H9 (cell line): ENCODE data around the gene TMEM200A. TPM values are rescaled to one million over a fixed set of nuclear protein-coding genes. Genes with fewer than 3 reads are reported as not detected.

Source experiments
- DNase-seq: peaks from one replicate; pipeline ENCODE4 v3.0.0-alpha.2; 2017
- H2AFZ ChIP-seq: one replicate; pipeline ENCODE4 v1.6.1; 2013; ENCODE audit warnings: mild to moderate bottlenecking, low read length, control low read depth, moderate library complexity
- H2AK5ac ChIP-seq: 2 replicates; pipeline ENCODE4 v1.6.1; 2013; ENCODE audit warnings: low read length, control low read depth, mixed read lengths; ENCODE audit not compliant: insufficient read length
- H2BK120ac ChIP-seq: one replicate; pipeline ENCODE4 v1.6.1; 2013; ENCODE audit warnings: low read depth, mild to moderate bottlenecking, low read length, control low read depth, inconsistent platforms; ENCODE audit not compliant: poor library complexity, severe bottlenecking
- H2BK12ac ChIP-seq: 2 replicates; pipeline ENCODE4 v1.6.1; 2013; ENCODE audit warnings: low read length, control low read depth, mixed read lengths, low read depth; ENCODE audit not compliant: insufficient read length
- H2BK15ac ChIP-seq: 2 replicates; pipeline ENCODE4 v1.6.1; 2013; ENCODE audit warnings: low read depth, low read length, control low read depth
- H2BK20ac ChIP-seq: one replicate; pipeline ENCODE4 v1.6.1; 2013; ENCODE audit warnings: low read depth, mild to moderate bottlenecking, low read length, control low read depth, inconsistent platforms; ENCODE audit not compliant: poor library complexity, severe bottlenecking
- H2BK5ac ChIP-seq: 2 replicates; pipeline ENCODE4 v1.6.1; 2013; ENCODE audit warnings: low read length, control low read depth, mixed read lengths; ENCODE audit not compliant: insufficient read length
- H3K14ac ChIP-seq: 2 replicates; pipeline ENCODE4 v1.6.1; 2013; ENCODE audit warnings: low read length, control low read depth; ENCODE audit not compliant: insufficient read depth
- H3K18ac ChIP-seq: 2 replicates; pipeline ENCODE4 v1.6.1; 2013; ENCODE audit warnings: low read depth, mild to moderate bottlenecking, mixed read lengths, low read length, control low read depth; ENCODE audit not compliant: insufficient read length
- H3K23ac ChIP-seq: 2 replicates; pipeline ENCODE4 v1.6.1; 2013; ENCODE audit warnings: low read length, control low read depth, mixed read lengths, low read depth; ENCODE audit not compliant: insufficient read length
- H3K23me2 ChIP-seq: 2 replicates; pipeline ENCODE4 v1.6.1; 2013; ENCODE audit warnings: low read depth, mild to moderate bottlenecking, mixed read lengths, low read length, control low read depth; ENCODE audit not compliant: insufficient read length, poor library complexity, severe bottlenecking
- H3K27ac ChIP-seq: 2 replicates; pipeline ENCODE4 v1.5.1; 2013; ENCODE audit warnings: low read length, control low read depth, mixed read lengths, low read depth; ENCODE audit not compliant: insufficient read length
- H3K27me3 ChIP-seq: 2 replicates; pipeline ENCODE4 v1.6.1; 2013; ENCODE audit warnings: low read length, control low read depth, inconsistent platforms; ENCODE audit not compliant: insufficient read depth
- H3K4ac ChIP-seq: 2 replicates; pipeline ENCODE4 v1.6.1; 2013; ENCODE audit warnings: low read depth, mild to moderate bottlenecking, control low read depth, inconsistent platforms, low read length, moderate library complexity
- H3K4me1 ChIP-seq: 2 replicates; pipeline ENCODE4 v1.6.1; 2013; ENCODE audit warnings: low read length, control low read depth, inconsistent platforms; ENCODE audit not compliant: insufficient read depth
- H3K4me2 ChIP-seq: 2 replicates; pipeline ENCODE4 v1.6.1; 2013; ENCODE audit warnings: low read length, control low read depth, mixed read lengths; ENCODE audit not compliant: insufficient read length, insufficient read depth
- H3K56ac ChIP-seq: 2 replicates; pipeline ENCODE4 v1.6.1; 2013; ENCODE audit warnings: low read depth, mild to moderate bottlenecking, mixed read lengths, low read length, control low read depth; ENCODE audit not compliant: insufficient read length
- H3K79me1 ChIP-seq: 2 replicates; pipeline ENCODE4 v1.6.1; 2013; ENCODE audit warnings: low read depth, mild to moderate bottlenecking, moderate library complexity, low read length, control low read depth, inconsistent platforms; ENCODE audit not compliant: insufficient read depth, poor library complexity, severe bottlenecking
- H3K79me2 ChIP-seq: 2 replicates; pipeline ENCODE4 v1.6.1; 2013; ENCODE audit warnings: low read length, control low read depth, inconsistent platforms; ENCODE audit not compliant: insufficient read depth
- H3K9ac ChIP-seq: 2 replicates; pipeline ENCODE4 v1.6.1; 2013; ENCODE audit warnings: low read length, control low read depth, mixed read lengths; ENCODE audit not compliant: insufficient read length; ENCODE audit errors: extremely low read depth
- H3K9me3 ChIP-seq: one replicate; pipeline ENCODE4 v1.6.1; 2013; ENCODE audit warnings: low read depth, low read length, inconsistent platforms; ENCODE audit not compliant: control insufficient read depth
- H3T11ph ChIP-seq: one replicate; pipeline ENCODE4 v1.6.1; 2013; ENCODE audit warnings: mild to moderate bottlenecking, low read length, control low read depth, inconsistent platforms
- H4K20me1 ChIP-seq: one replicate; pipeline ENCODE4 v1.6.1; 2013; ENCODE audit not compliant: control insufficient read depth, insufficient read length, insufficient read depth
- H4K5ac ChIP-seq: 2 replicates; pipeline ENCODE4 v1.6.1; 2013; ENCODE audit warnings: low read depth, mild to moderate bottlenecking, mixed read lengths, low read length, control low read depth; ENCODE audit not compliant: insufficient read length
- H4K8ac ChIP-seq: replicated peaks from 2 replicates; pipeline ENCODE4 v1.6.1; 2013; ENCODE audit warnings: low read length, control low read depth, mixed read lengths, low read depth; ENCODE audit not compliant: insufficient read length
- H4K91ac ChIP-seq: 2 replicates; pipeline ENCODE4 v1.6.1; 2013; ENCODE audit warnings: low read depth, mild to moderate bottlenecking, moderate library complexity, mixed read lengths, low read length, control low read depth; ENCODE audit not compliant: insufficient read length
- H3K27ac Mint-ChIP-seq, 3 experiments: 2 replicates in 2 of 3; 3 replicates in 1 of 3; pipeline ENCODE4 v1.8.0; 2020 to 2021; ENCODE audit warnings: mixed read lengths in 3 of 3, mild to moderate bottlenecking in 1 of 3, moderate library complexity in 1 of 3
- H3K27me3 Mint-ChIP-seq: 2 replicates; pipeline ENCODE4 v1.8.0; 2021; ENCODE audit warnings: low read depth, mild to moderate bottlenecking, moderate library complexity, mixed read lengths
- H3K36me3 Mint-ChIP-seq, 3 experiments: 2 replicates in 2 of 3; 3 replicates in 1 of 3; pipeline ENCODE4 v1.8.0; 2020 to 2021; ENCODE audit warnings: low read depth in 3 of 3, mixed read lengths in 3 of 3; ENCODE audit not compliant: insufficient read depth in 1 of 3
- H3K4me1 Mint-ChIP-seq, 2 experiments: 2 replicates each; pipeline ENCODE4 v1.8.0; 2020; ENCODE audit warnings: mixed read lengths in 2 of 2
- H3K4me3 Mint-ChIP-seq, 2 experiments: 2 replicates in 1 of 2; 3 replicates in 1 of 2; pipeline ENCODE4 v1.8.0; 2020 to 2021; ENCODE audit warnings: mild to moderate bottlenecking in 2 of 2, mixed read lengths in 2 of 2, moderate library complexity in 1 of 2
- H3K9me3 Mint-ChIP-seq, 2 experiments: 2 replicates in 1 of 2; 3 replicates in 1 of 2; pipeline ENCODE4 v1.8.0; 2020; ENCODE audit warnings: mild to moderate bottlenecking in 2 of 2, mixed read lengths in 2 of 2, moderate library complexity in 1 of 2
- WGBS: extraction: QIAGEN DNeasy Blood & Tissue Kit; methylation state at CpG from one replicate; pipeline ENCODE4 v1.1.7; 2013; ENCODE audit warnings: missing lambda C conversion rate, low lambda C conversion rate, mixed read lengths; ENCODE audit not compliant: insufficient read length; ENCODE audit errors: extremely low coverage; 5-methylcytosine and 5-hydroxymethylcytosine counted together
- total RNA-seq: library from RNA; stranded (reverse); gene quantifications from 2 replicates; pipeline ENCODE4 v1.2.1, GENCODE V29; 2021
- TF ChIP-seq, protein P1 (sequence below): fragments of 200-600 bp; sonication (generic); conservative IDR thresholded peaks from 3 replicates; pipeline ENCODE4 v1.8.0; 2021; ENCODE audit warnings: antibody characterized with exemption, mild to moderate bottlenecking

The TMEM200A gene
- total RNA-seq, 1 experiment from 2014 or later: 6.1 TPM

DNA sequence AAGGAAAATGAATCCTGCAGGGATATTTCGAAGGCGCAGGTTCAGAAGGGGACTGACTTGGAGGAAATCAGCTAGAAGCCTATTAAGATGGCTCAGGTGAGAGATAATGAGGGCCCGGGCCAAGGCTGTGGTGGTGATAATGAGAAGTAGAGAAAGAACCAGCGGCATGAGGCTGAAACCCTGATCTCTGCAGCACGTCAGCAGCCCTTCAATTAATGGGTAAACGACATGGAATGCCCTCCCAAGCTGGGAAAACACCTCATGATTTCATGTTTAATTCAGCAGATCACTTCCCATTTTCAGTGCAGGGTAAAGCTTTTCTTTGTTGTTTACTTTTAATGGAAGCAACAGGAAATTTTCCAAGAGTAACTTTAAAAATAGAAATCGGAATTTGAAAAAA is 104.9 kb downstream of the TMEM200A start:
- H3K23ac ChIP-seq: no peak overlapping the region
- H3K27me3 Mint-ChIP-seq: no peaks in the 10 kb centered on the region; the same call in 1 of the 2 replicates
- no peak overlapping the region for H3K4ac ChIP-seq
- H3K36me3 Mint-ChIP-seq: peaks cover 0 to 10% (median 0%) of the 10 kb centered on the region in 3 experiments; a peak in 4 of 7 replicates
- no peak for DNase-seq
- no peaks in the 10 kb centered on the region for H3K79me2 ChIP-seq
- no peak overlapping the region for H3K18ac ChIP-seq
- no peaks in the 10 kb centered on the region for H3K4me1 ChIP-seq
- no peak overlapping the region for H3K14ac ChIP-seq
- H3K4me1 Mint-ChIP-seq: peaks cover 17% of the 10 kb centered on the region in 2 experiments
- no peak overlapping the region for H3K9ac ChIP-seq
- H4K8ac ChIP-seq: no peak overlapping the region
- TF ChIP-seq, protein P1, sequence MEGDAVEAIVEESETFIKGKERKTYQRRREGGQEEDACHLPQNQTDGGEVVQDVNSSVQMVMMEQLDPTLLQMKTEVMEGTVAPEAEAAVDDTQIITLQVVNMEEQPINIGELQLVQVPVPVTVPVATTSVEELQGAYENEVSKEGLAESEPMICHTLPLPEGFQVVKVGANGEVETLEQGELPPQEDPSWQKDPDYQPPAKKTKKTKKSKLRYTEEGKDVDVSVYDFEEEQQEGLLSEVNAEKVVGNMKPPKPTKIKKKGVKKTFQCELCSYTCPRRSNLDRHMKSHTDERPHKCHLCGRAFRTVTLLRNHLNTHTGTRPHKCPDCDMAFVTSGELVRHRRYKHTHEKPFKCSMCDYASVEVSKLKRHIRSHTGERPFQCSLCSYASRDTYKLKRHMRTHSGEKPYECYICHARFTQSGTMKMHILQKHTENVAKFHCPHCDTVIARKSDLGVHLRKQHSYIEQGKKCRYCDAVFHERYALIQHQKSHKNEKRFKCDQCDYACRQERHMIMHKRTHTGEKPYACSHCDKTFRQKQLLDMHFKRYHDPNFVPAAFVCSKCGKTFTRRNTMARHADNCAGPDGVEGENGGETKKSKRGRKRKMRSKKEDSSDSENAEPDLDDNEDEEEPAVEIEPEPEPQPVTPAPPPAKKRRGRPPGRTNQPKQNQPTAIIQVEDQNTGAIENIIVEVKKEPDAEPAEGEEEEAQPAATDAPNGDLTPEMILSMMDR: no peak
- no peak overlapping the region for H3K4me2 ChIP-seq
- H3T11ph ChIP-seq: no peak overlapping the region
- no peak overlapping the region for H2AK5ac ChIP-seq
- H2AFZ ChIP-seq: no peak overlapping the region
- H2BK20ac ChIP-seq: no peak overlapping the region
- H3K27ac Mint-ChIP-seq: no peak overlapping the region
- H3K4me3 Mint-ChIP-seq: no peak overlapping the region
- no peaks in the 10 kb centered on the region for H3K9me3 ChIP-seq
- no peak overlapping the region for H4K5ac ChIP-seq
- no peak overlapping the region for H2BK12ac ChIP-seq
- H2BK15ac ChIP-seq: no peak overlapping the region
- no CpG with 5 or more reads among the region's 7 CpGs for WGBS
- no peaks in the 10 kb centered on the region for H3K27me3 ChIP-seq
- H3K27ac ChIP-seq: no peak overlapping the region
- no peak overlapping the region for H2BK120ac ChIP-seq
- H2BK5ac ChIP-seq: no peak overlapping the region
- H3K79me1 ChIP-seq: no peaks in the 10 kb centered on the region
- H3K56ac ChIP-seq: no peak overlapping the region
- no peaks in the 10 kb centered on the region for H4K20me1 ChIP-seq
- no peak overlapping the region for H4K91ac ChIP-seq
- H3K9me3 Mint-ChIP-seq: peaks cover 8 to 10% of the 10 kb centered on the region in 2 experiments; a peak in 4 of 5 replicates
- no peaks in the 10 kb centered on the region for H3K23me2 ChIP-seq
